GM18858 (cell line): ENCODE measurements around the gene UBASH3A.
"Not testable (repeated sequence)": the region's sequence is repeated elsewhere in the genome, so short reads cannot be mapped to it uniquely, and the experiment has no call there.

Experiments
- ATAC-seq: cut with Tn5 transposase; IDR thresholded peaks from one replicate; pipeline ENCODE4 v1.9.1; 2021; ENCODE audit not compliant: unreplicated experiment

UBASH3A gene

GRCh38 chr21:42408718-42409117, 5.0 kb downstream of the UBASH3A start:
- ATAC-seq, result not testable (repeated sequence)

DNA sequence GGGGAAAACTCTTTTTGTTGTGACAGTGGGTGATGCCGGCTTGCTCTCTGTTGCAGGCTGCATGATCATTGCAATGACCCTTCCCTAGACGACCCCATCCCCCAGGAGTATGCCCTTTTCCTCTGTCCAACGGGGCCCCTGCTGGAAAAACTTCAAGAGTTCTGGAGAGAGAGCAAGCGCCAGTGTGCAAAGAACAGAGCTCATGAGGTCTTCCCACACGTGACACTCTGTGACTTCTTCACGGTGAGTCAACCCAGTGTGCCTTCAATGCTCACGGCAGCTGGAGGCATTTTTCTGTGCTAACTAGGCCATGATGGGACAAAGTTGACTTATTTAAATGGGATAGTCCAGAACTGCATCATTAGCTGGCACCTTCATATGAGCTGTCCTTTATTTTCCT, 5.7 kb downstream of the UBASH3A start:
- no peak for ATAC-seq

DNA sequence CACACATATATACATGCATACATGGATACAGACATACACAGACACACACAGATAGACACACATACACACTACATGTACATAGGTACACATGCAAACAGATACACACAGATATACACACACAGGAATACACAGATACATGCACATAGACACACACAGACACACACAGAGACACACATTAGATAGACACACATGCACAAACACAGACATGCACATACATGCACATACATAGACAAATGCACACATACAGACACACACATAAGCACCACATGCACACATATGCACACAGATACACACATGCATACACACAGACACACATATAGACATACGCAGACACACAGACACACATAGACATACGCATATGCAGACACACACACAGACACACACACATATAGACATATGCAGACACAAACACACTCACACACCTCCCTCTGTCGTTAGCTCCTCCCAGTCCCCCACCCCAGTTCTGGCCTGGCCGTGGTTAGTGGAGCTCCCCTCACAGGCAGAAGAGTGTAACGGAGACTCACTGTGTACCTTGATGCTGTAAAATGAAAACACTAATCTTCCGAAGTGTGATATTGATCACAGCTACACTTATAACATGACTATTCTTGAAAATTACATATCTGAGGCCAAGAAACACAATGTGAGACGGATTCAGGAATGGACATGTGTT, 7.6 kb downstream of the UBASH3A start:
- no peak for ATAC-seq

DNA sequence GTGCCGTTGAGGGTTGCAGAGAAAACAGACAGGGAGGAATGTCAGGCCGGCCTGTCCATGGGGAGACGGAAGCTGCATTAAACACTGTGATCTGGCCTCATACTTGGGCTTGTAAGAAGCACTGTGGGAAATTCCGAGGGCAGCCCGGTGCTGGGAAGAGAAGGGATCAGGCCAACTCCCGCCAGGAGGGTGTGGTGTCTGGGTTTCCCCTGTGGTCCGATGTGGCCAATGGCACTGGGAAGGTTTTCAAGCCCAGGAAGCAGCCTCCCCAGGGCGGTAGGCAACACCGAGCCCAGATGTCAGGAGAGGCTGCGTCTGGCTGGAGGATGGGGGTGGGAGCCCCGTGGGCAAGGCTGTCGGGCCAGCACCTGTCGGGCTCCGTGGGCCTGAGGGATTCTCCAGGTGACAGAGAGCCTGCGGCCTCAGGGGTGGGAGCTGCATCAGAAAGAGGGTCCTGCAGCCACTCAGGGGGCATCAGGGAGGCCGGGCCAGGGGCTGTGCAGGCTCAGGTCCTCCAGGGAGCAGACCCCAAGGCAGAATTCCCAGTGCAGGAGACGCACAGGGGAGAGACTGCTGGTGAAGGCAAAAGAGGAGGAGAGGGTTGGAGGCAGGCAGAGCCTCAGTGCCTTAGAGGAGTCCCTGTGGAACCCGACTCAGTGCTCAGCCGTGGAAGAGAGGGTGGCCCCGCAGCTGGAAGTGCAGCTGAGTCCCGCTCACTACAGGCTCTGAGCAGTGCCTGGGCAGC, 8.4 kb downstream of the UBASH3A start:
- no peak for ATAC-seq

GRCh38 chr21:42412636-42412933, 8.9 kb downstream of the UBASH3A start:
- no peak for ATAC-seq

- ATAC-seq, result no peak
These were observed 9.4 kb downstream of the UBASH3A start for GRCh38 chr21:42413093-42413492.

DNA sequence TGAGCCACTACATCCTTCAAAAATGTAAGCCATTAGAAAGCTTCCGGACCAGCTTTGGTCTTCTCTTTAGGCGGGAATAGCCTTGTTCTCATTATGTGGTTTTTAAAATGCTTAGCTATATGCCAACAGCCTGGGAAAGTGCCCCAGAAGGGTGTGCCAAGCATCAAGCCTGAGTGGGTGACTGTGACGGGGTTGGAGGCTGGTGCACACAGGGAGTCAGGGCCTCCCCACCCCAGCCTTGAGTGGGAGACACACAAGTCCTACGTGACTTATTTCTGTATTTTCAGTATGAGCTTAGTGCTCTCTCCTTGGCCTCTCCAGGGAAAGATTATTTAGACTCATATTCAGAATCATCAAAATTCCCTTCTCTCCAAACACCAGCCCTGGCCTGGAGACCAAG, 9.8 kb downstream of the UBASH3A start:
- ATAC-seq, result no peak

DNA sequence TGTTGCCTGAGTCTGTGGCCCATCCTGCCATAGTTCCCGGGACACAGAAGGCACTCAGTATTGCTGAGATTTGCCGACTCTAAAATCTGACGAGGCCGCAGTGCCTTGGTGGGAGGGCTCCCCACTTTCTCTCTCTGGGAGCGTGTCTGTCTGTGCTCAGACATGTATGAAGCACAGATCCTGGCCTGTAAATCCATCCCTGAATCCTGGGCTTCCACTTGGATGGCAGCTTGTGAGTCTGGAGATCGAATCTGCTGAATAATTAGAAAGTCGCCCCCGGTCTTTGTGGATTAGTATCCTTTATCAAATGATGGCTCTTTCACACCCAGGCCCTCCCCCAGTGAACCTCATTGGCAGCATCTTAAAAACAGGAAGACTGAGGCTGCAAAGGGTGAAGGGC, 10.4 kb downstream of the UBASH3A start:
- ATAC-seq, result no peak

- ATAC-seq, result no peak
These were observed 10.8 kb downstream of the UBASH3A start for GRCh38 chr21:42414553-42414927.

- peak; percentile 51 for ATAC-seq
These were observed 11.4 kb downstream of the UBASH3A start for GRCh38 chr21:42414928-42415769.

GRCh38 chr21:42417533-42417932, 13.8 kb downstream of the UBASH3A start:
- ATAC-seq, result no peak

- ATAC-seq, result no peak
These were observed 15.2 kb downstream of the UBASH3A start for GRCh38 chr21:42418886-42419285.

- ATAC-seq, result no peak
These were observed 16.1 kb downstream of the UBASH3A start for GRCh38 chr21:42419845-42420244.

DNA sequence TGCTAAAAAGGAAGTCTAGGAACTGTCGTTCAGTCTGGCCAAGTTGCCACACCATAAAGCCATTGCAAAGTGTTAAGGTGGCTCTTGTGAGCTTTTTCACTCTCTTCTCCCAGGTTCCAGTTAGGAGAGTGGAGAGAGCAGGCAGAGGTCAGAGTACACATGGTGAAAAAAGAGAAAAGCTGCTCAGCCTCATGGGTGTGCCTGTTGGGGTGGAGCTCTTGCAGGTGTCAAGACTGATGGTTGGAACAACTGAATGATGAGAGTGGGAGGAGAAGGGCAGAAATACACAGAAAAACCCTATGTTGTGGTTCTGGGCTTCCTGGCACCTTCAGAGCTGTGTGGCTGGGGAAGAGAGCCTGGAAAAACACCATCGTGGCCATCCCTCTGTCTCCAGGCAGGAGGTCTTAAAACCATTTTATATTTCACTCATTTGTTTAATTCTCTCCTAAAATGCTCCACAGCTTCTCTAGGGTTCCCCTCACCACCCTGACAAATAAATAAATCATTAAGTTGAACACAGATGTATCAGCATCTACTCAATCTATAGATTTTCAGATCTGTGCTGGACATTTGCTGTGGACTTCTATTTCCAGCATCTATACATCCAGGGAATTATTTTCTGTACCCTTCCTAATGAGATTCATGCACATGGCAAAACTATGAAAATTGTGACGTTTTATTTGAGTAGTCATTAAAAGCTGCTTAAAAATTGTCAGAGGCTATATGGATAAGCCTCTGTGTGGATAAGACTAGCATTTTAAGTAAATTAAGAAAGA, 17.5 kb downstream of the UBASH3A start:
- no peak for ATAC-seq

DNA sequence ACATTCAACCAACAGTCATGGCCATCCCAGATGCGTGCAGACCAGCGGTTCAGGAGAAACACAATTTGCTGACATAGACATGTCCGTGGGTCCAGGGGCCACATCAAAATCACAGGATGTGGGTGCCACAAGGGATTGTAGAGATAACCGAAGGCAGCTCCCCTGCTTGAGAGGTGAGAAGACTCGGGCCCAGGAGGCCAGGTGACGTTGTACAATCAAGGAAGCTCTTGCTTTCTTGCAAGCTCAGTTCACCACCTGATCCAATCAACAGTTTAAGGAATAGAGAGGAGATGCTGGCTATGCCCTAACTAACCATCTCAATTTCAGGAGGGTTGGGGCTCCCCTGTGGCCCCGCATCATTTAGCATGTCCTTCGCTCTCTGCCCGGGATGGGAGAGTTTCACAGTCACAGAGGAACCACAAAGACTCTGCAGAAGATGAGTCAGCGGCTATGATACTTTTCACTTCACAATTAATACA, 19.5 kb downstream of the UBASH3A start:
- peak; percentile 35 for ATAC-seq

- ATAC-seq, result no peak
These were observed 20.0 kb downstream of the UBASH3A start for GRCh38 chr21:42423685-42424084.

- no peak for ATAC-seq
These were observed 21.3 kb downstream of the UBASH3A start for GRCh38 chr21:42424914-42425541.

GRCh38 chr21:42425591-42425990, 21.9 kb downstream of the UBASH3A start:
- ATAC-seq, result no peak

- ATAC-seq, result no peak
These were observed 22.7 kb downstream of the UBASH3A start for GRCh38 chr21:42426424-42426823.

DNA sequence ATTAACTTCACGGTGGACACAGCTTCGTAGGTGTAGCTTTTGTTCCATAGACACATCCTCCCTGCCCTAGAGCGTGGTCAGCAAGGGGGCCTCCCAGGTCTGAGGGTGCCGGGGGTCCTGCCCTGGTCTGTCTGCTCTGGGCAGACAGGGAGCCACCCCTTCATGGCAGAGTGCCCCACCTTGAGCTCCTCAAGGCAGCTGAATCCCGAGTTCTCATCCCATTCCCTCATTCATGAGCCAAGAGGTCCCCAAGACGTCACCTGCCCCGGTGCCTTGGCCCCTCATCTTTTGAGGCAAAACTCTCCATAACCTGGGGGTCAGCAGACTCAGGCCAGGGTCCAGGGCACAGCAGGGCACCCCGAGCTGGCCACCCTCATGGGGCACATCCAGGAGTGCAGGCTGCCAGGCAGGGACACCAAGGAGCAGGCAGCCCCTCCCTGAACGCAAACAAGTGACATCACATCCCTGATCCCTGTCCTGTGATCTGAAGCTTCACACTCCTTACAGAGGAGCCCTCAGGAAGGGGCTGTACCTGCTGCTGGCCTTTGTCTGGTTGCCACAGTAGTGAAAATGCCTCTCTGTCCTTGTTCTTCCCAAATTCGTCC, 23.3 kb downstream of the UBASH3A start:
- ATAC-seq, result no peak
